NCI-H2107 (cell line): ENCODE results near the gene FBRSL1.

Source experiments
- DNase-seq: peaks from one replicate; lab custom pipeline; 2025; lab: John Stamatoyannopoulos, UW

Gene FBRSL1

DNA sequence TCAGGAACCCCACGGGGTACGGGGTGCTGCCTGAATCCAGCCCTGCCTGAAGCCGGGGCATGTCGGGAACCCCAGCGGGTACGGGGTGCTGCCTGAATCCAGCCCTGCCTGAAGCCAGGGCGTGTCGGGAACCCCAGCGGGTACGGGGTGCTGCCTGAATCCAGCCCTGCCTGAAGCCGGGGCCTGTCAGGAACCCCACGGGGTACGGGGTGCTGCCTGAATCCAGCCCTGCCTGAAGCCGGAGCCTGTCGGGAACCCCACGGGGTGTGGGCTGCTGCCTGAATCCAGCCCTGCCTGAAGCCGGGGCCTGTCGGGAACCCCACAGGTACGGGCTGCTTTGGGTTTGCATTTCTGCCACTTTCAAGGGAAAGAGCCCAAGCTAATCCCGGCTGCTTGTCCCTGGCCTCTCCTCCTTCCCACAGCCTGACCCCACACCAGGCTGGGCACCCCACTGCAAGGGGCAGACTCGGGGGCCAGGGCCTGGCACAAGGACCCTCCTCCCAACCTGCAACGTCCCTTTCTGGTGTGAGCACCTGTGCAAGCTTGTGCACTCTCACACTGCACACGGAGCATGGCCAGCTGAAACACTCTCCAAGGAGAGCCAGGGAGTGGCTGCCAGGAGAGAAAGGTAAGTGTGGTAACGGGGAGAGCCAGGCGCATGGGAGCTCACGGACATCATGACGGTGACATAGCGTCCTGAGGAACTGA is 5.6 kb upstream of the FBRSL1 start:
- no peak for DNase-seq

DNA sequence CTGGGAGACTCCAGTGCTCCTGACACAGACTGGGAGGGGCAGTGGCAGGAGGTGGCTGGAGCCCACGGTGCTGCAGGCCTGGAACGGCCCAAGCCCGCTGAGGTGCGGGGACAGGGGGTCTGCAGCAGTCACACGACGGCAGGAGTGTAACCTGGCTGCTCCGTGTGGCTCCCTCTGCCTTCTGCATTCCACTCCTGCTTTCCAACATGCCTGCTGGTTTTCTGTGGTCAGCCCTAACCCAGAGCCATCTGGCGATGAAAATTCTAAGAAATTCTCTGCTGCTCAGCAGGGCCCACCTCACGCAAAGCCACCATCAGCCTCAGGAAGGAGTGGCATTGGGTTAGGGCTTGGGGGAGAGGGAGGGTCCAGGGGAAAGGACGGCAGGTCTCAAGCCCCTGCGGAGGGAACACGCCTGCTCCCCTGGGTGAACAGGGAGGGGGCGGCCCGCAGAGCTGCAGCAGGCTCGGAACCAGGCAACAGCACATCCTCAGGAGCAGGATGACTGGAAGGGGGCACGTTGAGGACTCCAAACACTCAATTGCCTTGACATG is 5.0 kb upstream of the FBRSL1 start:
- no peak for DNase-seq

DNA sequence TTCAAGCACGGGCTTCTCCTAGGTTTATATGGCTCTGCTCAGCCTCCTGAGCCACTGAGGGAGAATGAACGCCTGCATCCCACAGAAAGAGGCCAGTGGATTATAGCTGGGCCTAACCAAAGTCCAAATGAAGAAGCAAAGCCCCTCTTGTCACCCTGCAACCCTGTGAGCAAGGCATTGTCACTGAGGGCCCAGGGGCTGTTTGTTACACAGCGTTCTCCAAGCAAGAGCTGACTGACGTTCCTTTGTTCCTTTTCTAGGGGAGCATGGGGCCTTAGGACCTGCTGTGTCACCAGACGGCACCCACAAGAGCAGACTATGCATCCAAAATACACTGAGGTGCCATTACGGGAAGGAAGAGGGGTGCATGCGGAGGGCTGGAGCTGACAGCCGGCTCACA is 4.3 kb upstream of the FBRSL1 start:
- no peak for DNase-seq

DNA sequence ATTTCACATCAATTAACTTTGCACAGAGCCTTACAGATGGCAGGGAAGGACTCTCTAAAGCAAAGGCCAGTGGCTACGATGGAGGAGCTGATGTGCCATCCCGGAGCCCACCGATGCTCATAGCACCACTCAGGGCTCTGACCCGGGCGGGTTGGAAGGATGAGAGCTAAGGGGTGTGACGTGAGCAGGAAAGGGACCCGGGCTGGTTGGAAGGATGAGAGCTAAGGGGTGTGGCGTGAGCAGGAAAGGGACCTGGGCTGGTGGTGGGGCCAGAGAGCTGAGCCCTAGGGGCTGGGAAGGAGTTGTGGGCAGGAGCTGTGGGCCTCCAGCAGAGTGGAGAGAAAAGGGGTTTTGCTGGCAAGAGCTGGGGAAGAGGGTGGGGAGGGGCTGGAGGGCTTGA is 3.8 kb upstream of the FBRSL1 start:
- DNase-seq: no peak

DNA sequence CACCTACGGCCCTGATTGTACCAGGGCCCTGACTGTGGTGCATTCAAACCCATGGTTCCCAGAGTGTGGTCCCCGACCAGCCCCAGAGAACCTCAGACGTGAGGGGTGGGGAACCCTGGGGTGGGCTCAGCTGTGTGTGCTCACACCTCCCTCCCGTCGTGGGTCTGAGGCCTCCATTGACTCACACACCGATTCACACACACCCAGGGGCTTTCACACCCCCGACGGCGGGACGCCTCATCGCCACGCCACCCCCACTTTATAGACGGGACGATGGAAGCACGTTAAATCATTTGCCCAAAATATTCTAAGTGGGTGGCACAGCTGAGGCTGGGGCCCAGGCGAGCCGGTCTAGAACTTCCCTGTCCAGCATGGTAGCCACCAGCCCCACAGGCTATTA is 3.4 kb upstream of the FBRSL1 start:
- no peak for DNase-seq

DNA sequence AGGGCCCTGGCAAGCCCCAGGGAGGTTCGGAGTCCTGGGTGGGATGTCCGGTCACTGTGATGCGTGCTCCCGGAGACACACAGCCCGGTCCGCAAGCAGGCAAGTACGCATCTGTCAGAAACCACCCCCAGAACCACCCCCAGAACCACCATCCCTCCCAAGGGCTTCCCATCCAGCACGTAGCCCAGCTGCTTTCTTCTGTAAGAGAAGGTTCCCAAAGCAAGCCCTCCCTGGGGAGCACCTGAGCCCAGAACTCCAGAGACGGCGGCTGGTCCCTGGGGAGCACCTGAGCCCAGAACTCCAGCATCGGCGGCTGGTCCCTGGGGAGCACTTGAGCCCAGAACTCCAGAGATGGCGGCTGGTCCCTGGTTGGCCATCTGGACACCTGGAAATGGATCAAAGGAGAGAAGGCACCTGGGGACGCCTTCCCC is 2.6 kb upstream of the FBRSL1 start:
- peak; percentile 90 for DNase-seq

DNA sequence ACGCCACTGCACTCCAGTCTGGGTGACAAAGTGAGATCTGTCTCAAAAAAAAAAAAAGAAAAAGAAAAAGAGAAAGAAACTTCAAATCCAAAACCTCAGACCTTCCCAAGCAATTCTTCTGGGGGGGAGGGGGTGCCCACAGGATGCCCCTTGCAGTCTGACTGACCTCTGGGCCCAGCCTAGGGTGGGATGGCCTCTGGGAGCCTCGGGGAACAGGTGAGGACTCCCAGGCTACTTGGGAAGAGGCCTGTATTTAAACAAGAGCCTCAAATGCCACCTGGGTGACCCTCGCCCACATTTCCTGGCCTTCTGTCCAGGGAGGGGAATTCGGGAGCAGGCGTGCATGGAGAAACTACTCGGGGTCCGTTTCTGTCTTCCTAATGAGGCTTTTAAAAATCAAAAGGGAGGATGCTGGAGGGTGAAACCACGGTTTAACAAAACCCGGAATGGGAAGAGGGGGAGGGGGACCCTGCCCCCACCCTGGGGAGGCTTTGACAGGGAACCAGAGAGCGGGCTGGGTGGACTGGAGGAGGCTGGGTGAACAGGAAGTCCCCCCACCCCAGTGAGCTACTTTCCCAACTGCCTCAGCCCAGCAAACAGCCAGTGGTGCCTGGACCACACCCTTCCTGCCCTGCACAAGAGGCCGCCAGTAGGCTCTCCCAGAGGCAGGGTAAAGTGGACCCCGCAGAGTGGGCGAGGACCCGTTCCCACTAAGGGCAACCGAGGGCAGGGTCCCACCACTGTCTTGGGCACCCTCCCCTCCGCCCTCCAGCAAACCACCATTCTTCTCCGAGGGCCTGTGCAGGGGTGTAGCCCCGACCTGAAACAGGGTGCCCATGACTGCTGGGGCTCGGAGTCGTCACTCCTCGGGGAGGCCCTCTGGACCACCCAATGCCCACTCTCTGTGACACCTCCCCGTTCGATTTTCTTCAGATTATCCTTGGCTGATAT is 1.5 kb upstream of the FBRSL1 start:
- no peak for DNase-seq

DNA sequence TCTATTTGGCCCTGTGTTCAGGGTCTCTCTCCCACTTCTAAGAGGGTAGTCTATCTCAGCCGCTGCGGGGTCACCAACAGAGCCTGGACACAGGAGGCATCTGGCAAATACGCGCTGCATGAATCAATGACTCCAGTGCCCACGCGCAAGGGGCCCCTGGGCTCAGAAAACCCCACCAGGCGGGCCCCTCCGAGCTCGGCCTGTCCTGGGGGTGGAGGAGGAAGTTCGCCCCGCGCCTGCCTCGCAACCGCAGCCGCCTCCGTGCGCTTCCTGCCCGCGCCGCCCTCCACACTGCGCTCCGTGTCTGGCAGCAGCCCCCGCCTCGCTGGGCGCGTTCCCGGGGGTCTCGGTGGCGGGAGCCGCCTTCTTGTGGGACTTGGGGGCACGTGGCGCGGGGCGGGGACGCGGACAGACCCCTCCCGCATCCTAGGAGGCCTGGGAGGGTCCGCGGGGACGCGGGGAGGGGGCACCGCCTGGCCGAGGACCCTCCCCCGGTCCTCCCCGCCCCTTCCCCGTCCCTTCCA is 811 bp upstream of the FBRSL1 start:
- DNase-seq: no peak

DNA sequence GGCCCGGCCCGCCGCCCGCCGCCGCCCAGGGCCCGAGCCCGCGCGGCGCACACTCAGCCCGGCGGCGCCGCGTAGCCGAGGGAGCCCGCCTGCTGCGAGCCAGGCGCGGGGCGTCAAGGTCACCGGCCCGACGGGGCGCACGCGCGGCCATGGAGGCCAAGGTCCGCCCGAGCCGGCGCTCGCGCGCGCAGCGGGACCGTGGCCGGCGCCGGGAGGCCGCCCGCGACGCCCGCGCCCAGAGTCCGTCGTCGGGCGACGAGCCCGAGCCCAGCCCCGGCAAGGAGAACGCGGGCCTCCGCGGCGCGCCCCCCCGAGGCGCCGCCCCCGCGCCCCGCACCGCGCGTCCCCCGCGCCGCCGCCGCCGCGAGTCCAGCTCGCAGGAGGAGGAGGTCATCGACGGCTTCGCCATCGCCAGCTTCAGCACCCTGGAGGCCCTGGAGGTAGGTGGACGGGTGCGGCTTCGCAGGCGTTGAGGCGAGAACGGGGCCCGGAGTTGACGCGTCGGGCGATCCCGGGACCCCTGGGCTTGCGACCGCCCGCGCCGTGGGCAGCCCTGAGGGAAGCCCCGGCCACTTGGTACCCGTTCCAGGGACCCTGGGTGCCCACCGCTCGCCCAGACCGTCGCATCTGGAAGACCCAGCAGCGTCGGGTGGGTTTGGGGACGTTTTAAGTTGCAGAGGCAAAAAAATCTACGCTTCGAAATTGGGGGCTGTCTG is 629 bp downstream of the FBRSL1 start:
- DNase-seq: no peak

DNA sequence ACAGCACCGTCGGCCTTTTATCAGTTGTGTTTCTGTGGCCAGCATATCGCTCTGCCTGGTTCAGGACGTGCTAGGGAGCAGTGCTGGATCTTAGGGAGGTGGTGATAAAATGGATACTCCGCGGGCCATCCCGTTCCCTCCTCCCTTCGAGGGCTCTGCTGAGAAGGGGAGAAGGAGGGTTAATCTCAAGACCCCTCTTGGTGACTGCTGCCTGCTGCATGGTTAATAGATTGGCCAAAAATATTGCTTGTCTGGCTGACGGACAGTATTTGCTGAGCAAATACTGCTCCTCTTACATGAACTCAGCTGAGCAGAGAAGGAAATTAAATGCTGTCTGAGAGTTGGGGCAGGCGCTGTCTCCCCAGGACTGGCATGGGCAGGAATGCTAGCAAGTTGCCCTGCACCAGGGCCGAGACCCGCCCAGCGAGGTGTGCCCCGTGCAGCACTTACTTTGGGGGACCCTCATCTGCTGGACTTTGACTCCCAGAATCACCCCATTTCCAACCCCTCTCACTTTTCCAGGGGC is 1.2 kb downstream of the FBRSL1 start:
- no peak for DNase-seq

DNA sequence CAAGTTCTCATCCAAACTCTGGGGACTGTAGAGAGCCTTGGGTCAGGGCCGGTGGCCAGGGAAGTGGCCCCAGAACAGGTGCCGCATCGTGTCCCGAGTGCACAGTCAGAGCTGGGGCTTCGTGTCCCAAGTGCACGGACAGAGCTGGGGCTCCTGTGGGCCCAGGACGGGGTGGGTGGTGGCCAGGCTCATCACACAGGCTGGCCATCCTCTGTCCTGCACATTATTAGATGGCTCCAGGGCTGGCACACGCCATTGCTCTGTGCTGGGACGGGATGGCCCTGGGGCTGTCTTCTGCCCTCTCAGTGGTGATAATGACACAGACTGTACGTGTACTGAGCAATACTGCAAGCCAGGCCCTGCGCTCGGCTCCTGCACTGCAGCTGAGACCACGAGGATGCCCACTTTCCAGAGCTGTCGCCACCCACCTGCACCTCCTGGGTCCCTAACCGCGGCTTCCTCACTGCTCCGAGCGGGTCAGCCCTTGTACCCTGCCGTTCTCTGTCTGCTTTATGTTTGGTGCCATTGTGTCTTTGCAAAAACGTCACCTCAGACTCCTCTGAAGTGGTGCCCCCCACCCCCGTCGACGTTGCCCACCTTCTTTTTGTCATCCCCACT is 1.9 kb downstream of the FBRSL1 start:
- DNase-seq: no peak

DNA sequence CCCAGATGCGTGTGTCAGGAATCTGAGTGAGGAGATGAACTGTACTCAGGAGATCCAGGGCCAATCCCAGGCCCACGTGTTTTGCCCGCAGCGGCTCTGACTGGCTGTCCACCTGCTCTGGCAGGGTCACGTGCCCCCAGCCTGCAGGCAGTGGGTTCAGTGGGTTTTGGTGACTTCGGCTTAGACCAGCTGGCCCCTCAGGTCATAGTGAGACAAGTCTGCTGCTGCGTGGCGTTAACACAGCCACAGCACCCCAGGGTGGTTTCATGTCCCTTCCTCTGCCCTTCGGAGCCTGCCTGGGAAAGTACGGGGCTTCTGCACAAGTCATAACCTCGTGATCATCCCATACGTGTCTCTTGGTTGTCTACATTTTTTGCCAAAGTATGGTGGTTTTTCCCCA is 2.6 kb downstream of the FBRSL1 start:
- DNase-seq: no peak

DNA sequence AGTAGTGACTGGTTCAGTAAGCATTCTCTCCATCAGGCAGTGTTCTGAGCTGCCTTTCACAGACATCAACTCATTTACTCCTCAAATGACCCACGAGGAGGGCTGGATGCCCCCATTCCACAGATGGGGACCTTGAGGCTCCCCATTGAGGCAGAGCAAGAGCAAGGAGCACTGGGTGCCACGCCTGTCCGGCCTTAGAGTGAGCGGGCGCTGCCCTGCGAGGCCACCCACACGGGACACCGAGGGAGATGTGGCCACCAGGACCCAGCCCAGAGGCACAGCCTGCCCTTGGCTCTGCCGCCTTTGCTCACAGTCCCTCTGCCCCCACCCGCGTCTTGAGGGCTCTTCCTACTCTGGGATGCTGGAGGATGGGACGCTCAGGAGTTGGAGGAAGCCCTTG is 3.0 kb downstream of the FBRSL1 start:
- DNase-seq: no peak

DNA sequence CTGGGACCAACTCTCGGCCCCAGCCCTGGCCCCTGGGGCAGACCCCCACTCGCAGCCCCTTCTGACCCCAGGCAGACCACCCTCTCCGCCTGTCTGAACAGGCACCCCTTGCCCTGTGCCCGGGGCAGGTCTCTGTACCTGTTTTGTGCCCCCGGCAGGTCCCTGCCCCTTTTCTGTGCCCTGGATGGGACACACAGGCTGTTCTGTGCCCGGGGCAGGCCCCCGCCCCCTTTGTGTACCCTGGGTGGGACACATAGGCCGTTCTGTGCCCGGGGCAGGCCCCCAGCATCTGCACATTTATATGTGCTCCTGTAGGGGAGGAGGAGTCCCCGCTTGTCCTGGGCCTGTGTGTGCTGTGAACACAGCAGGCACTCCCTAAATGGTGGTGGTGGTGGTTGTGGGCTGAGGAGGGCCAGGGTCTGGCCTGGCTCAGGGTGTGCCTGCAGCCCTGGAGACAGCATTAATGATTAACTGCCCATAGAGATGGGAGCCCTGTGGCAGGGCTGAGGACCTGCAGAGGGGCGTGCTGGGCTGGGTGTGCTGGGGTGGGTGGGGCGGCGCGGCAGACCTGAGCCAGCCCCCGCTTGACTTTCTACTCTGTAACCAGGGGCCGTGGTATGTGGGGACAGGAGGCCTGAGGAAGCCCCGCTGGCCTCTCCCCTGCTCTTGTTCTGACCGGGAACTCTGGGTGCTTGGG is 3.7 kb downstream of the FBRSL1 start:
- no peak for DNase-seq

DNA sequence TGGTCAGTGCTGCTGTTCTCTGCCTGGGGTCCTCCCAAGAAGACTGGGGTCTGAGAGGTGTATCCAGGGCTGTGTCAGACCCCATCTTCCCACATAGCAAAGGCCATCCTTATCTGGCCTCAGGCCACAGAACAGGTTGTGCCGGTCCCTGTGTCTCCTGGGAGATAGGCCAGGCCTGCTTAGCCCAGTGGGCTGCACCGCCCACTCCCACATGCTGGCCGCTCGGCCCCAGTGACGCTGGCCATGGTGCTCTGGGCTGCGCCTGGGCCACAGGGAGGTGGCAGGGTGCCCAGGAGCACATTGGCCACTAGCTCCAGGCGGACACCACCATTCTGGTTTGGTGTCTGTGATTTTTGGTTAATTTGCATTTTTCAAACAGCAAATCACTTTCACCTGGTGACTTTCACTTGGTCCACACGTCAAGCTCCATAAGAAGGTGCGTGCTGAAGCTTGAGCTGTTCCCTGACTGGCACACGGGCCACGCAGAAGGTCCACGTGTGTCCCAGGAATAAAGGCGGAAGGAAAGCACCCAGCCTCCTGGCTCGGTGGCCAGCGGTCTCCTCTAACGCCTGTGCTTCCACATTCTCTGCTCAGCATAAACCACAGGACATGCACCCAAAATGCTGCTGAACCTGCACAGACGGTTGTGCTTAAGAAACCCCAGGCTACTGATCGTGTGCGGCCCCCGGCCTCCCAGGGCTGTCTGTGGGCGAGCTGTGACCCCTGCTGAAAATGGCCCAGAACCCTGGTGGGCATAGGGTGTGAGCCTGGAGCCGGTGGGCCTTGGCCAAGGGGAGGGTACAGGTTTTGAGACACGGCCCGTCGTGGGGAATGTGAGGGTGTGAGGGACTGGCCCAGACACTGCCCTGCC is 4.6 kb downstream of the FBRSL1 start:
- no peak for DNase-seq

DNA sequence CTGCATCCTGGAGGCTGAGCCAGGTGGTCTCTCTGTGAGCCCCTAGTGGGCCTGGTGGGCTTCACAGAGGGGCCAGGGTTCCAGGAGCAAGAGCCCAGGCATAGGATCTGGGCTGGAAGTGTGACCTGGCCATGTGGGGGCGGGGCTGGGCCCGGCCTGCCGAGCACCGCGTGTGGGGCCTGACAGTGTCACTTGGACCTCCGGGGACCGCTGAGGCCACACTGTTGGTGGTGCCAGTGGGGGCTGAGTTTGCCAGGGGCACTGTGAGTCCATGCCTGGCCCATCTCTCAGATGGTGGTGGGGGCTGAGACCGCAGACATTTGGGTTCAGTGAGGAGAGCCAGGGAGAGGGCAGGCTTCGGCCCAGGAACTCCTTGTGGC is 5.2 kb downstream of the FBRSL1 start:
- DNase-seq: no peak

DNA sequence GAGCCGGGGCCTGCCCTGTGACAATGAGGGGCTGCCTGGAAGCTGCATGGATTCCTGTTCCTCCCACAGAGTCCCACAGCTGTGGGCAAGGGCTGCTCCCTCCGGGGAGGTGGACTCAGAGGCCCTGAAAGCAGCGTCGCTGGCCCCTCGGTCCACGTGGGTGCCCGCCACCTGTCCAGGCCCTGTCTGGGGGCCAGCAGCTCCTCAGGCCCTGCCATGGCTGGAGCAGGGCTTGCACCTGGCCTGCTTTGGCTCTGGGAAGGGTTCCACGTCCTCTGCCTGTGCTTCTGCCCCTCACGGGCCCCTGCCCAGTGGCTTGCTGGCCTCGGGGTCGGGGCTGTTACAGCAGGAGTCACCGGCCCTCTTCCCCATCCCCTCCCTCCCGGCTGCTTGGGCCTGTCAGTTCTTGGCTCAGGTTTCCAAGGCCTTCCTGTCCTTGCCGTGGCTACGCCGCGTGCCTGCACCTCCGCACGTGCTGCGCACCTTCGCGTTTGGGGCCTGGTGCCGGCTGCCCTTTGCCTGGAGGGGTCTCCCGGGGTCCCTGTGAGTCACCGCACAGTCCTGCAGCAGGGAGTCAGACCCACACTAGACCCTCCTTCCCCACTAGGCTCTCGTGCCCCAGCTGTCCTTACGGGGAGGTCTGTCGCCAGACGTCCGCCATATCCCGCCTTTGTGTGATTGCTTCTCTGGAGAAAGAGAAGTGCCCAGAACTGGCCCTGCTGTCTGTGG is 5.8 kb downstream of the FBRSL1 start:
- DNase-seq: no peak

DNA sequence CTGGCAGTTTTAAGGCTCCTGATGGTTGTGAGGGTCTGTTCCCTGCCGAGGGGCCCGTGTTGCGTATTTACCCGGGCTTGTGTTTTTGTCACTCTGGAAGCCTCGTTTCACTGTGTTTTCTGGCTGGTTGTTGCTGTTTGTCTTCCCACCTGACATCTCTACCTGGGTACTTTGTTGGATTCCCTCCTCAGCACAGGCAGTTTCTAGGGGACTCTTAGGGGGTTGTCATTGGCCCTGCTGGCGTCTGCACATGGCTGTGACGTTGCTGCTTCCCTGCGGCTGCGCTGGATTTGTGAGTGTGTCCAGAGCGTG is 6.4 kb downstream of the FBRSL1 start:
- DNase-seq: no peak

DNA sequence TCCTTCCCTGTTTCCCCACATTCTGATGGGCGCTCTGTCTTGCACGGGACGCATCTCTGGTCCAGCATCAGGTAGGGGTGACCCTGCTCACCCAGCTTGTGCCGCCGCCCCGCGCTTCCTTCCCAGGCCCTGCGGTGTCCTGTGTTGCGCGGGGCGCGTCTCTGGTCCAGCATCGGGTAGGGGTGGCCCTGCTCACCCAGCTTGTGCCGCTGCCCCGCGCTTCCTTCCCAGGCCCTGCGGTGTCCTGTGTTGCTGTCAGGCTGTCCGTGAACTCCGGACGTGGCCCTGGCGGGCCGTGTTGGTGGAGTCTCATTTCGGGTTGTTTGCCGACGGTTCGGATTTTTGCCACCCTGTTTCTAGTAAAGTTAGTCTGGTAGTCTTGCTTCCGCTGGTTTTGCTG is 6.8 kb downstream of the FBRSL1 start:
- no peak for DNase-seq
